ENCODE results near the gene GSS. TPM values are rescaled to one million over a fixed set of nuclear protein-coding genes. Genes with fewer than 3 reads are reported as not detected.

Gene GSS
- total and polyA plus RNA-seq, 2 of the 8 experiments (the other 6 are each of a cell fraction or from before 2014, with no cell fraction given) = 34.6 to 43.2 TPM

- Histone ChIP-seq H2BK120ac (replicated peaks; ENCODE audit: low read depth, low read length) (no peak overlapping the region), H4K5ac (ENCODE audit: insufficient read length, low read depth, low read length) (no peak overlapping the region), H4K91ac (replicated peaks; ENCODE audit: insufficient read length, low read length) (no peak overlapping the region), H2BK5ac (ENCODE audit: low read depth, low read length) (no peak overlapping the region), H2AFZ (ENCODE audit: low read length) (no peak overlapping the region), H2AK5ac (ENCODE audit: low read depth, low read length) (no peak overlapping the region), H3K18ac (ENCODE audit: extremely low read depth, low read length) (no peak overlapping the region), H3K4me3 (ENCODE audit: extremely low read depth in 1 of 4, insufficient read depth in 2 of 4, low read depth in 3 of 4, low read length in 4 of 4) (no peak overlapping the region), H2BK15ac (ENCODE audit: low read length) (no peak overlapping the region), H3K4me1 (replicated peaks in 1 of 4; ENCODE audit: control insufficient read depth in 3 of 4, insufficient read depth in 4 of 4, low read length in 3 of 4) (no peaks in the 10 kb centered on the region), H3K56ac (replicated peaks; ENCODE audit: insufficient read length, low read depth, low read length) (no peak overlapping the region), H3K4ac (replicated peaks; ENCODE audit: insufficient read length, low read depth, low read length) (no peak overlapping the region), H3K9me3 (ENCODE audit: insufficient read depth in 2 of 2, low read depth in 1 of 2, low read length in 1 of 2) (no peaks in the 10 kb centered on the region), H3K23ac (ENCODE audit: insufficient read length) (no peak overlapping the region), H3K14ac (ENCODE audit: insufficient read length) (no peak overlapping the region), H4K8ac (ENCODE audit: extremely low read depth, insufficient read depth, low read length) (no peak overlapping the region), H4K20me1 (replicated peaks in 1 of 2; ENCODE audit: control insufficient read depth in 1 of 2, insufficient read depth in 2 of 2, low read length in 2 of 2) (no peaks in the 10 kb centered on the region), H3K27me3 (replicated peaks in 1 of 4; ENCODE audit: control insufficient read depth in 3 of 4, extremely low read depth in 1 of 4, insufficient read depth in 3 of 4, low read length in 3 of 4) (no peaks in the 10 kb centered on the region), H2BK20ac (ENCODE audit: low read length) (no peak overlapping the region), H3K79me1 (ENCODE audit: low read depth, low read length) (no peaks in the 10 kb centered on the region), H2BK12ac (ENCODE audit: low read depth, low read length) (no peak overlapping the region), H3K36me3 (ENCODE audit: control insufficient read depth in 2 of 4, insufficient read depth in 4 of 4, low read length in 3 of 4) (peaks cover 2 to 22% (median 4%) of the 10 kb centered on the region in 4 experiments; a peak in 5 of 8 replicates), H3K9ac (replicated peaks in 1 of 4; ENCODE audit: extremely low read depth in 1 of 4, low read depth in 3 of 4, low read length in 3 of 4) (no peak overlapping the region), H3K23me2 (ENCODE audit: low read depth, low read length) (no peaks in the 10 kb centered on the region), H3K27ac (ENCODE audit: low read depth, low read length) (no peak overlapping the region), H3K79me2 (ENCODE audit: control insufficient read depth in 1 of 2, insufficient read depth in 2 of 2, low read length in 2 of 2) (no peaks in the 10 kb centered on the region), H3K4me2 (ENCODE audit: insufficient read depth in 1 of 2, low read depth in 2 of 2, low read length in 2 of 2) (no peak overlapping the region)
- TF ChIP-seq PHF8 (conservative IDR thresholded peaks at IDR 0.05; ENCODE audit: low read depth, low read length) (no peak), MAFK (IDR thresholded peaks at IDR 0.05; ENCODE audit: low read depth, low read length) (no peak), EP300 (IDR thresholded peaks at IDR 0.05; ENCODE audit: borderline replicate concordance in 1 of 2, low read depth in 2 of 2, low read length in 2 of 2) (no peak), ASH2L (IDR thresholded peaks at IDR 0.05; ENCODE audit: low read length) (no peak), RAD21 (IDR thresholded peaks at IDR 0.05 in 1 of 2, conservative IDR thresholded peaks at IDR 0.05 in 1 of 2; ENCODE audit: low read depth in 2 of 2, low read length in 2 of 2) (no peak), SAP30 (IDR thresholded peaks at IDR 0.05; ENCODE audit: insufficient read depth, insufficient replicate concordance, low read length) (no peak), ZNF274 (IDR thresholded peaks at IDR 0.05; ENCODE audit: borderline replicate concordance, extremely low read depth, low read length) (no peak)
- DNase-seq (ENCODE audit: low read depth in 1 of 2, low spot score in 2 of 2) = no peak
- CTCF ChIA-PET (ENCODE audit: partially characterized antibody) = interaction anchor here (1.2 to 2.6 kb wide), 2 partner anchors 8 to 62 kb away, joined by 4 to 11 read pairs; no protein-coding TSS in a partner anchor
- WGBS, 2 experiments (ENCODE audit: extremely low coverage in 1 of 2, insufficient coverage in 1 of 2, insufficient read length in 1 of 2, insufficient replicate concordance in 2 of 2, low coverage in 1 of 2, low lambda C conversion rate in 2 of 2, missing lambda C conversion rate in 1 of 2) = 94% methylated on average over 1 of the region's 1 CpG; no CpG with 5 or more reads in 1 of the 2 experiments
- POLR2A ChIA-PET (ENCODE audit: partially characterized antibody) = no interaction called here
- FAIRE-seq = no peak
Measured at GRCh38 chr20:34940081-34940481, 15.5 kb downstream of the GSS start.

All from H1 (cell line).